Mucosa of rectum (tissue), 2 donors: Measurements from ENCODE around the gene SERTM1.

Experiments used
- H3K27ac ChIP-seq, 2 donors: one replicate each; pipeline ENCODE4 v1.7.0; 2013; ENCODE audit warnings: inconsistent platforms in 2 of 2, low read depth in 2 of 2, low read length in 2 of 2
- H3K27me3 ChIP-seq, 2 donors: one replicate each; pipeline ENCODE4 v1.7.0; 2013; ENCODE audit warnings: low read length in 2 of 2; ENCODE audit not compliant: control insufficient read depth in 2 of 2, insufficient read depth in 2 of 2
- H3K36me3 ChIP-seq, 2 donors: one replicate each; pipeline ENCODE4 v1.7.0; 2013; ENCODE audit warnings: low read length in 2 of 2; ENCODE audit not compliant: control insufficient read depth in 2 of 2, insufficient read depth in 2 of 2
- H3K4me1 ChIP-seq, 2 donors: one replicate each; pipeline ENCODE4 v1.7.0; 2013; ENCODE audit warnings: low read length in 2 of 2, mild to moderate bottlenecking in 1 of 2; ENCODE audit not compliant: control insufficient read depth in 2 of 2, insufficient read depth in 2 of 2
- H3K4me3 ChIP-seq, 2 donors: one replicate each; pipeline ENCODE4 v1.7.0; 2013; ENCODE audit warnings: low read length in 2 of 2
- H3K9ac ChIP-seq, 2 donors: one replicate each; pipeline ENCODE4 v1.7.0; 2013; ENCODE audit warnings: low read length in 2 of 2, low read depth in 1 of 2, mild to moderate bottlenecking in 1 of 2
- H3K9me3 ChIP-seq, 2 donors: one replicate each; pipeline ENCODE4 v1.7.0; 2013; ENCODE audit warnings: low read length in 2 of 2; ENCODE audit not compliant: control insufficient read depth in 2 of 2
- donor health status: healthy.
- donor health status: Normal muscosa, but diverticular disease.

Gene SERTM1

DNA sequence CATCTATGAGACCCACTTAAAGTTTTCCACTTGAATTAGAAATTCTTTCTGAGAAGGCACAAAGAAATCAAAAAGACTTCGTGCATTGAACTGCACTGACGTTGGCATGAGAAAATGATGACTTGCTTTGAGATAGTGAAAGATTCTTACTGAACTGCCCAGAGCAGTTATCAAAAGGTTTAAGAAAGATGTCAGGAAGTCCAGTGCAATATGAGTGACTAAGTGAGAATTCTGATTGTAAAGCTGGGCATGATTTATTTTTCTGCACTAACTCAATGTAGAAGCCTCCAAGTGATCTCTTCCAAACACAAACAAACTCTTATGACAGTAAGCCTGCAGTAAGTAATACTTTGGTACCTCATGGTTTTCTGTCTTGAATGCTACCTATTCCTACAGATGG lies 52.1 kb downstream of the SERTM1 start:
- Histone ChIP-seq H3K36me3 (no peaks in the 10 kb centered on the region), H3K4me3 (no peak overlapping the region), H3K9me3 (no peaks in the 10 kb centered on the region), H3K27me3 (no peaks in the 10 kb centered on the region), H3K4me1 (no peaks in the 10 kb centered on the region), H3K9ac (no peak overlapping the region), H3K27ac (no peak overlapping the region)

DNA sequence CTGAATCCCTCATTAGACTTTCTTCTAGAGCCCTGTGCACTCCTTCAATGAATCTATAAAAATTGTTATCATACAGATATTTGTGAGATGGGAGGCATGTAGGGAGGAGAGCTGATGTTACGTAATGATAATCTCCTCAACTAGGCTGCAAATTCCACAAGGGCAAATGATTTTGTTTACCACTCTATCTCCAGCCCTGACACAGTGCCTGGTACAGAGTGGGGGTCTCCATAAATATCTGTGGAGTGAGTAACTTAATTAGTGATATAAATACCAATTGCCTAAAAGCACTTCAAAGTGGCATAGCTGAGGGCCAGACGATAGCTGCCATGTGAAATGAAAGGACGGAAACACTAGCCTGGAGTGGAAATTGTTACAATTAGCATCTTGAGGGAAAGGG lies 54.2 kb downstream of the SERTM1 start:
- no peak overlapping the region for H3K9ac ChIP-seq
- H3K4me1 ChIP-seq, result no peaks in the 10 kb centered on the region
- no peaks in the 10 kb centered on the region for H3K36me3 ChIP-seq
- no peak overlapping the region for H3K27ac ChIP-seq
- H3K4me3 ChIP-seq, result no peak overlapping the region
- H3K9me3 ChIP-seq, result no peaks in the 10 kb centered on the region
- H3K27me3 ChIP-seq, result no peaks in the 10 kb centered on the region

DNA sequence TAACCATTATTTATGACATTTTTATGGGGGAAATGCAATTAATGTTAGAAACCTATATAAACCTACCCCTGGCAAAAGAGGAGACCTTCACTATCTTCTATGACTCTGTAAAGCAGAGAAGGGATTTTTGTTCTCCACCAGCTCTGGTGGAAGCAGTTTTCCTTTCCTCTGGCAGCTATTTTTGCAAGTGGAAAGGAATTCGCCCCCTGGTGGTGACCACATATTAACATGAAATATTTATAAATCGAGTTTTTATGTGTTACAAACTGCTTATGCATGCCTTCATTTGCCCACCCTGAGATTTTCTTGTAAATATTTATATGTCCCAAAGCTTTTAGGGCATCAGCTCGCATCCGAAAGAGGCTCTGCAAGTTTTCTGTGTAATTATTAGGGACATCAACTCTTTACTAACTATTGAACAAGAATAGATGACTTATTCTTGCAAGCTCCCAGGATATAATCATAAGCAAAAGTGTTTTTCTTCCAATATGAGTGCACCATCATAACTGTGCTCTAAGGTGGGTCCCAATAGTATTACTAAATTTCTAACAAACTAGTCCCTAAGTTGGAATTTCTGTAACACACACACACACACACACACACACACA lies 62.4 kb downstream of the SERTM1 start:
- Histone ChIP-seq H3K9me3 (no peaks in the 10 kb centered on the region), H3K4me1 (no peaks in the 10 kb centered on the region), H3K27me3 (no peaks in the 10 kb centered on the region), H3K4me3 (no peak overlapping the region), H3K36me3 (no peaks in the 10 kb centered on the region), H3K27ac (no peak overlapping the region), H3K9ac (no peak overlapping the region)

DNA sequence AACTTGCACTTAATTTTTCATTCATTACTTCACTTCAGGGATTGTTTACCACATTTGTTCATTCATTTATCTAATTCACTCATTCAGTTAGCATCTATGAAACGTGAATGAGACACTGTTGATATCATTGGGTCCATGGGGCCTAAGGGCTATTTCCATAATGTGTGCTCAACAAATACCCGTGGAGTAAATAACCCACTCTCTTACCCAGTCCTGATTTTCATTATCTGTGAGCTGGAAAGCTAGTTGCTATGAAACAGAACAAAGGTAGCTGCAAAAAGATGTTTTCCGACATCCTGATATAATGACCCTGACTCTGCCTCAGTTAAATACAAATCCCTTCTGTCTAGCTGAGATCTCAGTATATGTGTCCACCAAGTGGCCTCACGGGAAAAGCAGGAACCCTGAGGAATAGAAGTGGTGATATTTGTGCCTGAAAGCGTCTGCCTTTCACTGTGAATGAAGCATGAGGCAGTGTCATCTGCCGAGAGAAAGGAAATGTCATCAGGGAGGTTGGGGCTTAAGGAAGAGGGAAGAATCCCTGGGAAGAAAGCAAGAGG lies 63.8 kb downstream of the SERTM1 start:
- Histone ChIP-seq H3K36me3 (no peaks in the 10 kb centered on the region), H3K9ac (no peak overlapping the region), H3K9me3 (no peaks in the 10 kb centered on the region), H3K4me1 (no peaks in the 10 kb centered on the region), H3K27ac (no peak overlapping the region), H3K4me3 (no peak overlapping the region), H3K27me3 (no peaks in the 10 kb centered on the region)

DNA sequence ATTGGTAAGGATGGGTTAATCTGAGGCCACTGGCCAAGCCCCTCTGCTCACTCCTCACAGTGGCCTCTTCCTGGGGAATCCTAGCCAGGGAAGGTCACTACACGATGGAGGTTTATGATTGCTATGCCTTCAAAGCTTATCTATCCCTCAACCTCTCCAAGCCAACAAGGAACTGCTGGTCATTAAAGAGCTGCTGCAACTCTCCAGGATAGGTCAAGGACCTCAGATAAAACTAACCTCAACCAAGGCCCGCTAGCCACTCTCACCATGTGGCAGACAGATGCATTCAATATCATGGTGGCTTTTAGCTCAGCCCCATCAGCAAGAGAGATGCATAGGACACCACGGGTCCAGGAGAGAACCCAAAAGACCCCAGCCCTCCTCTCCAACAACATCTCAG lies 71.6 kb downstream of the SERTM1 start:
- H3K9me3 ChIP-seq, result no peaks in the 10 kb centered on the region
- H3K4me1 ChIP-seq, result no peaks in the 10 kb centered on the region
- no peak overlapping the region for H3K9ac ChIP-seq
- H3K27me3 ChIP-seq, result no peaks in the 10 kb centered on the region
- no peak overlapping the region for H3K4me3 ChIP-seq
- no peak overlapping the region for H3K27ac ChIP-seq
- H3K36me3 ChIP-seq, result no peaks in the 10 kb centered on the region

DNA sequence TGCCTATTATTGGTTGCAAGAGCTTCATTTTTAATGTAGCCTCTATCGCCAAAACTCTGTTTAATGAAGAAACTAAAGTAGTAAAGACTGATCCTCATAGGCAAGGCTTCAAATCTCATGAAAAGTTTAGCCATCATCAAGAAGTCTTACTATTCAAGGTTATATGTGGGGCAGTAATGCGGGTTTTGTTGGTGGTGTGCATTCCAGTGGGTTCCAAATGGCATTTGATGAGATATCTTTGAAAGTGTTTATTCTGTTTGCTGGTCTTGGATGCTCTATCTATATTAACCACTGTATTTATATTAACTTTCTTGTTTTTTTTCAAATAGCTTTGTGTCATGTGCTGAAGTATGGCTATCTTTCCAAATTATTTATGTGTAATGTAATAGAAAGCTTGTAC lies 72.2 kb downstream of the SERTM1 start:
- H3K36me3 ChIP-seq, result no peaks in the 10 kb centered on the region
- no peak overlapping the region for H3K4me3 ChIP-seq
- no peaks in the 10 kb centered on the region for H3K27me3 ChIP-seq
- H3K27ac ChIP-seq, result no peak overlapping the region
- no peaks in the 10 kb centered on the region for H3K4me1 ChIP-seq
- no peak overlapping the region for H3K9ac ChIP-seq
- H3K9me3 ChIP-seq, result no peaks in the 10 kb centered on the region
